Measurements from ENCODE around the gene PARP15.

Gene PARP15

DNA sequence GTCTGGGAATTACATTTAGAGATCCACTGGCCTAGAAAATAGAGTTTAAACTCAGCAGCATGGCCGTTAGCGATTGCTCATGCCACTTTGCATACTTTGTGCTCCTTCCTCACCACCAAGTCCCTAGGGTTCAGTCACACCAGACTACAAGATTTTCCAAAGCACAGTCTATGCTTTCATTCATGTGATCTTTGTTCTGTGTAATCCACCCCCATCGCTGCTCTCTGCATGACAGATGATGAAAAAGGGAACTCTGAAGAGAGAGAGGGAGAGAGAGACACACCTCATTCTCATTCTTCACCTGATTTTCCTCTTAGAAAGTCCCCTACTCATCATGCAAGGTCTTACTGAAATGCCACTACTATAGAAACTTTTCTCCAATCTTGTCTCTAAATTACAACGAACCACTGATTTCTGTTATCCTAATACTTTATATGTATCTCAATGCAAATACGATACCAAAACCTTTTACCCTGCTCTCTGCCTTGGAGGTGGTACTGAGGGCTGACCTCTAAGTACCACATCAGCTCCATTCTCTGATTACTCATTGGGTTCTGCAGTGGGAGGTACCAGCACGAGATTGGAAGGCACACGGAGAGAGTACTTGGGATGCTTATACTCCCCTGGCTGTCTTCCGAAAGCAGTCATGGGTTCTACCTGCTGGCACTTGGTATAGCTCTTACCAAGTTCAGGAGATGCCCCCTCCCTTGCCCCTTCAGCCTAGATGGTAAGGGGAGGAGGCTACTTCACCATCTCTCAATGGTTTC is 1.1 kb upstream of the PARP15 start:
- no peak for DNase-seq

- no peak for DNase-seq
Observed at GRCh38 chr3:122578069-122578740, 755 bp downstream of the PARP15 start.

- no peak for DNase-seq
Observed at GRCh38 chr3:122580470-122580869, 3.0 kb downstream of the PARP15 start.

DNA sequence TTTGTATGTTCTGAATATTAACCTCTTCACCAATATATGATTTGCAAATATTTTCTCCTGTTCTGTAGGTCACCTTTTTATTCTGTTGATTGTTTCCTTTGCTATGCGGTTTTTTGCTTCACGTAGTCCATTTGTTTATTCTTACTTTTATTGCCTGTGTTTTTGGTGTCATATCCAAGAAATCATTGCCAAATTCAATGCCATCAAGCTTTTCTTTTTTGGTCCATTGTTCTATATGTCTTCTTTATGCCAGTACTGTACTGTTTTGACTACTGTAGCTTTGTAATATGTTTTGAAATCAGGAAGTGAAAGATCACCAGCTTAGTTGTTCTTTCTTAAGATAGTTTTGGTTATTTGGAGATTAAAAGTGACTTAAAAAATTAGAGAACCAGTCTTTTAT is 4.2 kb downstream of the PARP15 start:
- no peak for DNase-seq

DNA sequence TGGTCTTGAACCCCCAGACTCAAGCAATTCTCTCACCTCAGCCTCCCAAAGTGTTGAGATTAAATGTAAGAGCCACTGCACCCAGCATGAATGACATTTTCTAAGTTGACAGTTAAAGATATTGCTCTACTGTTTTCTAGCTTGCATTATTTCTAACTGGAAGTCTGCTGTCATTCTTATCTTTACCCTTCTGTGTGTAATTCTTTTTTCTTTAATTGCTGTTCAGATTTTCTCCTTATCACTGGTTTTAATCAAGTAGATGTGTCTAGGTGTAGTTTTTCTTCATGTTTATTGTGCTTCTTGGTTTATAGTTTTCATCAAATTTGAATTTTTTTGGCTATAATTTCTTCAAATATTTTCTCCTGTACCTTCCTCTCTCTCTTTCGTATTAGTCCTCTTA is 4.9 kb downstream of the PARP15 start:
- DNase-seq: no peak

DNA sequence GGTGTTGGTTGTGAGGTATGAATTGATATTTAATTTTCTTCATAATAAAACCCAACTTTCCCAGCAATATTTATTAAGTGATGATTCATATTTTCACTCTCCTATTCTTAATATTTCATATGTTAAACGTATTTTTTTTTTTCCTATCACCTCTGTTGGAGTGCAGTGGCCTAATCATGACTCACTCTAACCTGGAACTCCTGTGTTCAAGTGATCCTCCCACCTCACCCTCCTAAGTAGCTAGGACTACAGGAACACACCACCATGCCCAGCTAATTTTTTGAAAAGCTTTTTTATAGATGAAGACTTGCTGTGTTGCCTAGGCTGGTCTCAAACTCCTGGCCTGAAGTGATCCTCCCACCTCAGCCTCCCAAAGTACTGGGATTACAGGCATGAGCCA is 8.6 kb downstream of the PARP15 start:
- no peak for DNase-seq

DNA sequence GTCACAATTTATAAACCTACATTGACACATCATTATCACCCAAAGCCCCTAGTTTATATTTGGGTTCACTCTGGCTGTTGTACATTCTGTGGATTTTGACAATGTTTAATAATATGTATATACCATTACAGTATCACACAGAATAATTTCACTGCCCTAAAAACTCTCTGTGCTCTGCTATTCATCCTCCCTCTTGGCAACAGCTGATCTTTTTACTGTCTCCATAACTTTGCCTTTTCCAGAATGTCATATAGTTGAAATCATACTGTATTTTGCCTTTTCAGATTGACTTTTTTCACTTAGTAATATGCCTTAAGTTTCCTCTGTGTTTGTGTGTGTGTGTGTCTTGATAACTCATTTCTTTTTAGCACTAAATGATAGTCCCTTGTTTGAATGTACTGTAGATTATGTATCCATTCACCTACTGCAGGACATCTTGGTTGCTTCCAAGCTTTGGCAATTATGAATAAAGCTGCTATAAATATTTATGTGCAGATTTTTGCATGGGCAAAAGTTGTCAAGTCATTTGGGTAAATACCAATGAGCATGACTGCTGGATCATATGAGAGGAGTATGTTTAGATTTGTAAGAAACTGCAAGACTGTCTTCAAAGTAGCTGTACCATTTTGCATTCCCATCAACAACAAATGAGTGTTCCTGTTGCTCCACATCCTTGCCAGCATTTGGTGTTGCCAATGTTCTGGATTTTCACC is 9.5 kb downstream of the PARP15 start:
- no peak for DNase-seq

GRCh38 chr3:122587572-122587971 is 10.1 kb downstream of the PARP15 start:
- DNase-seq: no peak

DNA sequence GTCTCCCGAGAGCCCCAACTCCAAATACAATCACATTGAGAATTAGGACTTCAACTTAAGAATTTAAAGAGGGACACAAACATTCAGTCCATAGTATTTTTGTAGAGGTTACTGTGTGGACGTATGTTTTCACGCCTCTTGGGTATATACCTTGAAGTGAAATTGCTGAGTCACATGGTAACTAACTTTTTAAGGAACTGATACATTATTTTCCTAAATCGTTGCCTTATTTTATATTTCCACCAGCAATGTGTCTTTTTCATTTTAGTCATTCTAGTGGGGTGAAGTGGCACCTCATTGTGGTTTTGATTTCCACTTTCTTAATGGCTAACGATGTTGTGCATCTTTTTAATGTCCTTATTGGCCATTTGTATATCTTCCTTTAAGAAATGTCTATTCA is 11.8 kb downstream of the PARP15 start:
- no peak for DNase-seq

DNA sequence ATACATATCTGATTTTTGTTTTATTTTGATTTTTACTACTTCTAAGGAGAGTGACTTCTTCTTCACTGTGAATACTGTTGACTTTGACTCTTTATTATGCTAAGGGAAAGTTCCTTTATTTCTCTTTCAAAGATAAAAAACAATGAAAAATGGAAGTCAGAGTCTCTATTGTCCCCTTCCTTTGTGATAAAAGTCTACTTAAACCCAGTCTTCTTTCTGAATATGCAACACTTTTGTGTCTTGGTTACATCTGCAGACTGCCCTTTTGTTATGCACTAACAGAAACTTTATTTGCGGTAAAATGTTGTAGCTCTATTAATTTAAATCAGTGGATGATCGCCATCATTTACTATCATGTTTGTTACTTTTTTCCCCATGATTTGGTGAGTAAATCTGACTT is 13.2 kb downstream of the PARP15 start:
- DNase-seq: no peak

GRCh38 chr3:122594025-122594424 is 16.6 kb downstream of the PARP15 start:
- DNase-seq: no peak

DNA sequence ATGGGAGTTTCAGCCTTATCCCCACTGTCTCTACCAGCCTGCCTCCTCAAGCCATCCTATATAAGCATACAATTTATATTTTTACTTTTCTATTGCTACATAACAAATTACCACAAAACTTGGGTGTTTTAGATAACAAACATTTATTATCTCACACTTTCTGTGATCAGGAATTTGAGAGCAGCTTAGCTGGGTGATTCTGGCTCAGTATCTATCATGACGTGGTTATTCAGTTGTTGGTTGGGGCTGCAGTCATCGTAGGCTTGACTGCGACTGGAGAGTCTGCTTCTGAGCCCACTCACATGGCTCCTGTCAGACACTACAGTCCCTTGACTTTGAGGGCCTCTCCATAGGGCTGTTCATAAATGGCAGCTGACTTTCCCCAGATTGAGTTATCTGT is 20.7 kb downstream of the PARP15 start:
- DNase-seq: no peak

DNA sequence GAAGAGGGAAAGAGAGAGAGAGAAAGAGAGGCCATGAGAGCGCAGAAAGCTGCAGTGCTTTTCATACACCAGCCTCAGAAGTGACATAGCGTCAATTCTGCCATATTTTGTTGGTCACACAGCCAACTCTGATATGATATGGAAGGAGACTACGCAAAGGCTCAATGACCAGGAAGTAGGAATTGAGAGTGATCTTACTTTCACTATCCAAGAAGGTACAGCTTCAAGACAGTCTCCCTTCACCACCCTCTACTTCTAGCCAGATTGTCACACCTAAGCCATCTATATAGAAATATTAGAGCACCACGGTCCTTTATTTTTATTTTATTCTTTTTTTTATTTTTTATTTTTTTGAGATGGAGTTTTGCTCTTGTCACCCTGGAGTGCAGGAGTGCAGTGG is 21.1 kb downstream of the PARP15 start:
- no peak for DNase-seq

DNA sequence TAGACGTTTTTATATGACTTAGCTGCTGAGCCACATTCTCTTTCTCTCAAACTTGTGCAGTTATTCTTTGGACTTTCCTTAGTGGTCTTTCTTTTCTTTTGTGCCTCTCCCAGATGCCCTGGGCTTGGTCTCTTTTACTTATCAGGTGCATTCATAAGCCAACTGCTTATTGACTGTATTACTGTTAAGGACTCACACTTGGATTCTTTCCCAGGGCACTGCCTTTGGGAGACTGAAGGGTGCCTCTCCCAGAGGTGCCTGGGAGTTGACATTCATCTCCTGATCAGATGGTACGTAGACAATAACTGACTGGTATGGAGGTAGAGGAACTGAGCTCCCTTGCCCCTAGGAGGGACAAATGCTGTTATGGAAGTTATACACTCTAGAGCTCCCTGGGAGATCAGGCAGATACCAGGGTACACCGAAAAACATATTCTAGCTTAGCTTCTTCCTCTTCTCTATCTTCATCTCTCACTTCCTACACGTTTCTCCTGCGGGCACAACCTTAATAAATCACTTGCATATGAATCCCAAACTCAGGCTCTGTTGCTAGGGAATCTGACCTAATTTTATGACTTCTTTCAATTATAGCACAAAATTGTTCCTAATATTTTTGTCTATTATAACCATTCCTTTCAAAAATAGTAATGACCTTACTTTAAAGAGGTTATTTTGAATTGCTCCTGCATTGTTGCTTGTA is 24.7 kb downstream of the PARP15 start:
- no peak for DNase-seq

- DNase-seq: no peak
Observed at GRCh38 chr3:122603056-122603455, 25.6 kb downstream of the PARP15 start.

DNA sequence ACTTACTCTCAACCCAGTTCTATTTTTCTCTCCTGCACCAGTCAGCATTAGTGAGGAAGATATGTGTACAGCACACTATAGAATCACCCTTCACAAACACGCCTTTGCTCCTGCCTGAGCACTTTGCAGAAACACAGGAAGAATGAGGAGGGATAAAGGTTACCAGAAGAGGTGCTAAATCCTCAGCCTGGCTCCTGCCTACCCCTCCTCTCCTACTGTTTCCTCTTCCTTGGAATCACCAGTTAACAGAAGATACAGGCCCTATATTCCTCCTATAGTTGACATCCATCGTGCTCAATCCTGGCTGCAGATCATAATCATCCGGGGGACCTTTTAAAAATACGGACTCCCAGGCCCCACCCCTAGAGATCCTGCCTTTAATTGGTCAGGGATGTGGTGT is 28.9 kb downstream of the PARP15 start:
- DNase-seq: no peak

- DNase-seq: no peak
Observed at GRCh38 chr3:122608916-122609315, 31.5 kb downstream of the PARP15 start.

DNA sequence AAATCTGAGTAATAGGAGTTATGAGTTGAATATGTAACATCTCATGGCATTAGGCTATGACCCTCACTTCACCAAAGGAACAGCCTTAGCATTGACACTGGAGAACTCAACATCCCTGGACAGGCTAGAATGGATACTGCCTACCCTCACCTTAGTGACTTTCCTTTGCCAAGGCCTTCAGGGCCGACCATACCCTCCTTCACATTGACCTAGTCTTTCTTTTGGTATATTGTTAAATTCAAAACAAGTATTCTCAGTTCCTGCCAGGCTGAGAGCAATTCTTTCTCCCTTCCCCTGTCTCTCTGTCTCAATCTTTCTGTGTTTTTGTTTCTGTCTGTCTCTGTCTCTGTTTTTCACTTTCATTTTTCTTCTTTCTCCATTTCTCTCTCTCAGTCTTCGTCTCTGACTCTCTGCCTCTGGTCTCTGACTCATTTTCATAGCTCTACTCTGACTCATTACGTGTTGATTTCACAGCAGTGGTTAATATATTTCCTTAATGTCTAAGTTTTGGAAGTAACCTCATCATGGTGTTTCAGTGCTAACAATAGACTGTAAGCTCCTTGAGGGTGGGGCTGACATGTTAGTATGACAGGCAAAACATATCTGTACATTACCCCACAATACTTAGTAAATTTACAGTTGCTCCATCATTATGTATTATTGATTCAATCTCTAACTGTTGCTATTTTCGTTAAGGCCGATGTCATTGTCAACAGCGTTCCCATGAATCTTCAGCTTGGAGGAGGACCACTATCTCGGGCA is 32.5 kb downstream of the PARP15 start:
- no peak for DNase-seq

DNA sequence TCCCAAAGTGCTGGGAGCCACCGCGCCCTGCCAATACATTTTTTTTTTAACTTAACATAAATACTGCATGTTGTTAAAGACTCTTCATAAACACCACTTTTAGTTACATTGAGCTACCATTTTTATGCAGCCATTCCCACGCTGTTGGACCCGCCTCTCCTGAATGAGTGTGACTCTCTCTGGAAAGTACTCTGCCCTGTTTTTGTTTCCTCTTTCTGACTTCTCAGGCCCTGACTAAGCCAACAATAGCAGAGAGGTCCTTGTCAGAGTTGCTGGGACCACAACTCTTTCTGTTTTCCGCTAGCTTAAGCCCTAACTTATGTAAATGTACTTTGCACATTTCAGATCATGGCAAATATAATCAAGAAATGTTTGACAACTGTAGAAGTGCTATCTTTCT is 35.2 kb downstream of the PARP15 start:
- DNase-seq: no peak

DNA sequence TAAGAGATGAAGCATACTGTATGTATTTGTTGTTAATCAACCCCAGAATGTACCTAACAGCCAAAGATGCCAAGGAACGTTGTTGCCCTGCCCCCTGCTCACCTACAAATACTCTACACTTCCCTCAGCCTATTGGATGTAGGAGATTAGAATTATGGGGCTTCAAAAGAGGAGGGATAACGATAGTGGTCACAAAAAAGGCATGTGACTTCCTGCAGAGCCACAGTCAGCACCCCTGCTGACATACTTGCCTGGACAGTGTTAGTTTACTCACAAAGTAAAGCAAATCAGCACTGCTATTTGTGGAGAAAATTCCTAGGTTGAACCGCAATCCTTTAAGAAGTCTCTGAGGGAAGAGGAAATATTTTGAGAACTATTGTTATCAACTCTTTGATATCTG is 37.9 kb downstream of the PARP15 start:
- no peak for DNase-seq

- no peak for DNase-seq
Observed at GRCh38 chr3:122618614-122619013, 41.2 kb downstream of the PARP15 start.

DNA sequence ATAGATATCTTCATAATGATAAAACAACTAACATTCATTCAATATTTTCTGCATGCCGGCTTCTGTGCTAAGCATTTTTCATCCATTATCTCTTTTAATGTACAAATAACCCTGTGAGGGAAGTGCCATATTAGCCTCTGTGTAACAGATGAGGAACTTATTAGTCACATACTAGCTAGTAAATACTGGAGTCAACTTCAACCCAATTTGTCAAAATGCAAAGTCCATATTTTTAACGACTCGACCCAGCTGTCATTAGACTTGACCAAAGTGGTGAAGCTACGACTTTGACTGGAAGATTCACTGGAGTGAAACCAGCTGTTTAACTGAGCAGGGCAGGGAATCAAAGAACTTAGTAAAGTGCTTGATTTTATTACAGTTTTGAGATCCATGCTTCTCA is 41.6 kb downstream of the PARP15 start:
- no peak for DNase-seq

DNA sequence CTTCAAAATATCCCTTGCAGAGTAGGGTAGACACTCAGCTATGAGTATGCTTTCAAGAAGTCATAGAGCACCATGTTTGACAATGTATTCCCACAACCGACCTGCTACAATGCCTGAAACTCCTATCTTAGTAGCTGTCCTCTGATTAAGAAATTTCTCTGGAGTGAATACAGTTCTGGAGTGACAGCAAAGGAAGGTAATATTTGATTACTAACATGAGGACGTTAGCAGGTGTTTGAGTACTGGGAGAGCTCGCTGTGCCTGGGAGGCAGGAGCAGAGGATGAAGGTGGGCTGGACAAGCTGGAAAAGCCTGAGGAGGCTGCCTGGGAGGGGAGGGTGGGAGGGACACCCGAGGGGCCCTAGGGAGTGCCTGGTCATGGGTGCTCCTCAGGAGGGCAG is 42.9 kb downstream of the PARP15 start:
- DNase-seq: no peak

Measured in NCI-H1105 (cell line).